GM19463 (cell line): ENCODE data around the gene NUDT1.
A peak's percentile ranks its signal among the peaks of the same experiment; 100 is the strongest.

Experiments used
- ATAC-seq: cut with Tn5 transposase; IDR thresholded peaks from one replicate; pipeline ENCODE4 v1.9.1; 2021; ENCODE audit warnings: mild to moderate bottlenecking, moderate library complexity; ENCODE audit not compliant: unreplicated experiment

The NUDT1 gene

GRCh38 chr7:2241580-2242540 is at the start of gene NUDT1, which contains the start of gene MRM2:
TSS of gene NUDT1 (plus strand) at chr7:2242226. CDS start at chr7:2244575, 2,349 bp downstream.
TSS of gene MRM2 (minus strand) at chr7:2242205. CDS start at chr7:2242169, 36 bp downstream.
- peak; percentile 65 for ATAC-seq

GRCh38 chr7:2192831-2193534 is 49.0 kb upstream of the NUDT1 start:
- no peak for ATAC-seq

- ATAC-seq, result no peak
These were observed 48.3 kb upstream of the NUDT1 start for GRCh38 chr7:2193575-2194305.

- ATAC-seq, result no peak
These were observed 46.4 kb upstream of the NUDT1 start for GRCh38 chr7:2195400-2196246.

- no peak for ATAC-seq
These were observed 45.3 kb upstream of the NUDT1 start for GRCh38 chr7:2196381-2197378.

GRCh38 chr7:2197436-2198155 is 44.4 kb upstream of the NUDT1 start:
- ATAC-seq, result no peak

GRCh38 chr7:2198206-2198605 is 43.8 kb upstream of the NUDT1 start:
- no peak for ATAC-seq

GRCh38 chr7:2198760-2199159 is 43.3 kb upstream of the NUDT1 start:
- no peak for ATAC-seq

- ATAC-seq, result no peak
These were observed 42.5 kb upstream of the NUDT1 start for GRCh38 chr7:2199528-2199927.

- no peak for ATAC-seq
These were observed 42.0 kb upstream of the NUDT1 start for GRCh38 chr7:2199956-2200583.

GRCh38 chr7:2200584-2200980 is 41.4 kb upstream of the NUDT1 start:
- ATAC-seq, result no peak

GRCh38 chr7:2201128-2201527 is 40.9 kb upstream of the NUDT1 start:
- ATAC-seq, result no peak

GRCh38 chr7:2201686-2202360 is 40.2 kb upstream of the NUDT1 start:
- ATAC-seq, result no peak

GRCh38 chr7:2202361-2202761 is 39.7 kb upstream of the NUDT1 start:
- ATAC-seq, result no peak

GRCh38 chr7:2202901-2203765 is 38.9 kb upstream of the NUDT1 start:
- ATAC-seq, result no peak

GRCh38 chr7:2203766-2204300 is 38.2 kb upstream of the NUDT1 start:
- ATAC-seq, result no peak
